ENCODE results near the gene MAD1L1.
"Not testable (repeated sequence)": the region's sequence is repeated elsewhere in the genome, so short reads cannot be mapped to it uniquely, and the experiment has no call there.

MAD1L1 gene

GRCh38 chr7:2173189-2173827 lies 59.4 kb downstream of the MAD1L1 start:
- DNase-seq (ENCODE audit: low read depth), result no peak

GRCh38 chr7:2172311-2173188 lies 60.2 kb downstream of the MAD1L1 start:
- no peak for DNase-seq (ENCODE audit: low read depth)

- no peak for DNase-seq (ENCODE audit: low read depth)
Measured at GRCh38 chr7:2171855-2172254, 60.9 kb downstream of the MAD1L1 start.

- no peak for DNase-seq (ENCODE audit: low read depth)
Measured at GRCh38 chr7:2170576-2171521, 61.9 kb downstream of the MAD1L1 start.

GRCh38 chr7:2169923-2170575 lies 62.7 kb downstream of the MAD1L1 start:
- no peak for DNase-seq (ENCODE audit: low read depth)

- DNase-seq (ENCODE audit: low read depth), result no peak
Measured at GRCh38 chr7:2168615-2169311, 64.0 kb downstream of the MAD1L1 start.

GRCh38 chr7:2166625-2167280 lies 66.0 kb downstream of the MAD1L1 start:
- DNase-seq (ENCODE audit: low read depth), result no peak

- DNase-seq (ENCODE audit: low read depth), result no peak
Measured at GRCh38 chr7:2165610-2166594, 66.8 kb downstream of the MAD1L1 start.

GRCh38 chr7:2165239-2165609 lies 67.5 kb downstream of the MAD1L1 start:
- no peak for DNase-seq (ENCODE audit: low read depth)

- DNase-seq (ENCODE audit: low read depth), result no peak
Measured at GRCh38 chr7:2164646-2165045, 68.1 kb downstream of the MAD1L1 start.

GRCh38 chr7:2163600-2164555 lies 68.9 kb downstream of the MAD1L1 start:
- DNase-seq (ENCODE audit: low read depth), result no peak

GRCh38 chr7:2162959-2163358 lies 69.8 kb downstream of the MAD1L1 start:
- DNase-seq (ENCODE audit: low read depth), result no peak

- DNase-seq (ENCODE audit: low read depth), result not testable (repeated sequence)
Measured at GRCh38 chr7:2162004-2162902, 70.5 kb downstream of the MAD1L1 start.

GRCh38 chr7:2159176-2159520 lies 73.6 kb downstream of the MAD1L1 start:
- DNase-seq (ENCODE audit: low read depth), result no peak

GRCh38 chr7:2158331-2159175 lies 74.2 kb downstream of the MAD1L1 start:
- no peak for DNase-seq (ENCODE audit: low read depth)
